ENCODE results near the gene GPR132.
"Not testable (repeated sequence)": the region's sequence is repeated elsewhere in the genome, so short reads cannot be mapped to it uniquely, and the experiment has no call there.

GPR132 gene

DNA sequence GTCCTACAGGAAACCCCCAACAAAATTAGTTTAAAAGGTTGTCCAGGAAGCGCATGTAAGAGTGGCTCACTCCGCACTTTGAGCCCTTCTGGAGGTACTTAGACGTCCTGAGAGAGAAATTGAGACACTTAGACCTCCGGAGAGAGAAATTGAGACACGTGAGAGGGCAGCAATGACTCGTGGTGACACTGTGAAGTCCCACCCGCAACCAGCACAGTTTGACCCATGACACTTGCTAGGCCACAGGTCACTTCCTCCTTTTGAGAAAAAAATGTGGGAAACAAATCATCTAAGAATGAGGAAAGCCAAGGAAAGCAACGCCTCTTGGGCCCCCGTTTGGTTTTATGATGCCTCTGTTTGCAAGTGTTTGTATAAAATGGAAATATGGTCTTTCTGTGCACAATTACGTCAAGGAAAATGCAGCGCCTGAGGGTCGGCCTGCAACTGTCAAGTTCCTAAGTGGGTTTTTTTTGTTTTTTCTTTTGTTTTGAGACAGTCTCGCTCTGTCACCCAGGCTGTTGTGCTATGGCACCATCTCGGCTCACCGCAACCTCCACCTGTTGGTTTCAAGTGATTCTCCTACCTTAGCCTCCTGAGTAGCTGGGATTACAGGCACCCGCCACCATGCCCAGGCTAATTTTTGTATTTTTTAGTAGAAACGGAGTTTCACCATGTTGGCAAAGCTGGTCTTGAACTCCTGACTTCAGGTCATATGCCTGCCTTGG lies 30.8 kb downstream of the GPR132 start:
- Histone ChIP-seq H3K4me3 (ENCODE audit: low read depth, low read length) (no peak overlapping the region), H3K36me3 (ENCODE audit: insufficient read depth, low read length) (no peaks in the 10 kb centered on the region), H3K27me3 (ENCODE audit: insufficient read depth, low read length) (no peaks in the 10 kb centered on the region), H2AFZ (ENCODE audit: low read length, unreplicated experiment) (no peak overlapping the region), H3K79me2 (ENCODE audit: control insufficient read depth, insufficient read depth, low read length, unreplicated experiment) (no peaks in the 10 kb centered on the region), H3K27ac (ENCODE audit: low read depth, low read length) (no peak overlapping the region), H3K4me1 (ENCODE audit: control insufficient read depth, insufficient read depth, low read length, unreplicated experiment) (no peaks in the 10 kb centered on the region)

- H3K36me3 ChIP-seq (ENCODE audit: insufficient read depth, low read length); H3K27me3 ChIP-seq (ENCODE audit: insufficient read depth, low read length); H3K79me2 ChIP-seq (ENCODE audit: control insufficient read depth, insufficient read depth, low read length, unreplicated experiment); H3K27ac ChIP-seq (ENCODE audit: low read depth, low read length); H3K4me1 ChIP-seq (ENCODE audit: control insufficient read depth, insufficient read depth, low read length, unreplicated experiment): not testable (repeated sequence)
- peak overlapping the region; percentile 72 for H2AFZ ChIP-seq (ENCODE audit: low read length, unreplicated experiment)
- H3K4me3 ChIP-seq (ENCODE audit: low read depth, low read length): peak overlapping the region; percentile 67
These were observed 31.8 kb downstream of the GPR132 start for GRCh38 chr14:105033412-105033900.

DNA sequence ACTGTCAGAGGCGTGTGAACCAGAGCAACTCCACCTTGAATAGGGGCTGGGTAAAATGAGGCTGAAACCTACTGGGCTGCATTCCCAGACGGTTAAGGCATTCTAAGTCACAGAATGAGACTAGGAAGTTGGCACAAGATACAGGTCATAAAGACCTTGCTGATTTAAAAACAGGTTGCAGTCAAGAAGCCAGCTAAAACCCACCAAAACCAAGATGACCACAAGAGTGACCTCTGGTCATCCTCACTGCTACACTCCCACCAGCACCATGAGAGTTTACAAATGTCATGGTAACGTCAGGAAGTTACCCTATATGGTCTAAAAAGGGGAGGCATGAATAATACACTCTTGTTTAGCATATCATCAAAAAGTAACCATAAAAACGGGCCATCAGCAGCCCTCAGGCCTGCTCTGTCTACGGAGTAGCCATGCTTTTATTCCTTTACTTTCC lies 32.8 kb downstream of the GPR132 start:
- H2AFZ ChIP-seq (ENCODE audit: low read length, unreplicated experiment); H3K4me1 ChIP-seq (ENCODE audit: control insufficient read depth, insufficient read depth, low read length, unreplicated experiment); H3K4me3 ChIP-seq (ENCODE audit: low read depth, low read length); H3K27me3 ChIP-seq (ENCODE audit: insufficient read depth, low read length); H3K36me3 ChIP-seq (ENCODE audit: insufficient read depth, low read length); H3K27ac ChIP-seq (ENCODE audit: low read depth, low read length); H3K79me2 ChIP-seq (ENCODE audit: control insufficient read depth, insufficient read depth, low read length, unreplicated experiment): not testable (repeated sequence)

DNA sequence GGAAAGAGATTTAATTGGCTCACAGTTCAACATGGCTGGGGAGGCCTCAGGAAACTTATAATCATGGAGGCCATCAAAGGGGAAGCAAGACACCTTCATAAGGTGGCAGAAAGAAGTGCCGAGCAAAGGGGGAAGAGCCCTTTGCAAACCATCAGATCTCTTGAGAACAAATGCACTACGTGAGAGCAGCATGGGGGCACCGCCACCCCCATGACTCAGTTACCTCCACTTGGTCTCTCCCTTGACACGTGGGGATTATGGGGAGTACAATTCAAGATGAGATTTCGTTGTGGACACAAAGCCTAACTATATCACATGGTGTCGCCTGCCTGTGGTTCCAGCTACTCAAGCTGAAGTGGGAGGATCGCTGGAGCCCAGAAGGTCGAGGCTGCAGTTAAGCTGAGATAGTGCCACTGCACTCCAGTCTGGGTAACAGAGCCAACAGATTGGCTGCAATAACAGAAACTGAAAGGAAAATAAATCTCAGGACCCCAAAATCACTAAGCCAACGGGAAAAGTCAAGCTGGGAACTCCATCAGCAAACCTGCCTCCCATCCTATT lies 34.3 kb downstream of the GPR132 start:
- H3K27me3 ChIP-seq (ENCODE audit: insufficient read depth, low read length): no peaks in the 10 kb centered on the region
- H3K27ac ChIP-seq (ENCODE audit: low read depth, low read length): no peak overlapping the region
- H3K4me1 ChIP-seq (ENCODE audit: control insufficient read depth, insufficient read depth, low read length, unreplicated experiment): peaks cover 9% of the 10 kb centered on the region
- H3K79me2 ChIP-seq (ENCODE audit: control insufficient read depth, insufficient read depth, low read length, unreplicated experiment): no peaks in the 10 kb centered on the region
- no peak overlapping the region for H3K4me3 ChIP-seq (ENCODE audit: low read depth, low read length)
- no peak overlapping the region for H2AFZ ChIP-seq (ENCODE audit: low read length, unreplicated experiment)
- no peaks in the 10 kb centered on the region for H3K36me3 ChIP-seq (ENCODE audit: insufficient read depth, low read length)

DNA sequence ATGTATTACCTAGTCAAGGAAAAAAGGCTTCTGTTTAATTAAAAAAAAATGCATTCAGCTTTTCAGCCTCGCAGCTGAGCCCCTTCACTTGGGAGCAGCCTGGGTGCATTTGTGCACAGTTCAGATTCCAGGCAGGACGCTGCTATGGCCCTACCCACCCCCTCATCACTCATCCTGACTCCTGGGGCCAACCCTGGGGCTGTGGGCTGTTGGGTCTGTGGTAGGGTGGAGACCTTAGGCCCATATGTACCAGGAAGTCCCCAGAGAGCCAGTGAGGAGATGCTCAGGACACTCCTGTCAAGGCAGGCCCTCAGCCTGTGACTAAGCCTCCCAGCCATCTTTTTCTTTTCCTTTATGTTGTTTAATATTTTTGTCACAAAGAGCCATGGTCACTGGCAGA lies 35.0 kb downstream of the GPR132 start:
- Histone ChIP-seq H3K79me2 (ENCODE audit: control insufficient read depth, insufficient read depth, low read length, unreplicated experiment) (no peaks in the 10 kb centered on the region), H3K4me1 (ENCODE audit: control insufficient read depth, insufficient read depth, low read length, unreplicated experiment) (peaks cover 16% of the 10 kb centered on the region), H3K36me3 (ENCODE audit: insufficient read depth, low read length) (no peaks in the 10 kb centered on the region), H2AFZ (ENCODE audit: low read length, unreplicated experiment) (no peak overlapping the region), H3K27me3 (ENCODE audit: insufficient read depth, low read length) (no peaks in the 10 kb centered on the region), H3K4me3 (ENCODE audit: low read depth, low read length) (no peak overlapping the region), H3K27ac (ENCODE audit: low read depth, low read length) (no peak overlapping the region)

- Histone ChIP-seq H3K79me2 (ENCODE audit: control insufficient read depth, insufficient read depth, low read length, unreplicated experiment) (no peaks in the 10 kb centered on the region), H3K4me1 (ENCODE audit: control insufficient read depth, insufficient read depth, low read length, unreplicated experiment) (peaks cover 19% of the 10 kb centered on the region), H3K4me3 (ENCODE audit: low read depth, low read length) (no peak overlapping the region), H3K36me3 (ENCODE audit: insufficient read depth, low read length) (no peaks in the 10 kb centered on the region), H2AFZ (ENCODE audit: low read length, unreplicated experiment) (no peak overlapping the region), H3K27me3 (ENCODE audit: insufficient read depth, low read length) (no peaks in the 10 kb centered on the region), H3K27ac (ENCODE audit: low read depth, low read length) (no peak overlapping the region)
These were observed 35.8 kb downstream of the GPR132 start for GRCh38 chr14:105029402-105029801.

DNA sequence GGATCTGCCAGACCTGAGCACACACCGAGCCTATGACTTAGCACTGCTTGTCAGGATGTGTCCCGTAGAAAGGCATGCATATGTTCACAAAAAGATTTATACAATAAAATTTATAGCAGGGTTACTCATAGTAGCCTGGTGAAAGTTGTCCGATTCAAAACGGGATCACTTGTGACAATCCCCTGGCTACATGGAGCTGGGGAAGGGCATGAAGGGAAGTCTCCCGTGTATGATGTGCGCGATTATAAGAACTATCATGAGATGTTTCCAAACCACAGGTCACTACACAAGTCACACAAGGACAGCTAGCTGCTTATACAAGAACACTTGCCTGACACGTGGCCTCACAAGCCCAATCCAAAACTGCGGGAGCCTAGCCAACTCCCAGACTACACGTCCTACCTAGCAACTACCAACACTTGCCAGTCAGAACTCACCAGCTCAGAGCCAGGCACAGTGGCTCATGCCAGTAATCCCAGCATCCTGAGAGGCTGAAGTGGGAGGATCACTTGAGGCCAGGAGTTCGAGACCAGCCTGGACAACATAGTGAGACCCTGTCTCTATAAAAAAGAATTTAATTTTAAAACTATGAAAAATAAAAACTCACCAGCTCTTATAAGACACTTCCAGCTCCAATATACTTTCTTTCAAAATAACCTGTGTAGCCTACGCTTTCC lies 36.8 kb downstream of the GPR132 start:
- Histone ChIP-seq H2AFZ (ENCODE audit: low read length, unreplicated experiment) (no peak overlapping the region), H3K27me3 (ENCODE audit: insufficient read depth, low read length) (no peaks in the 10 kb centered on the region), H3K4me3 (ENCODE audit: low read depth, low read length) (no peak overlapping the region), H3K4me1 (ENCODE audit: control insufficient read depth, insufficient read depth, low read length, unreplicated experiment) (peaks cover 29% of the 10 kb centered on the region), H3K79me2 (ENCODE audit: control insufficient read depth, insufficient read depth, low read length, unreplicated experiment) (no peaks in the 10 kb centered on the region), H3K36me3 (ENCODE audit: insufficient read depth, low read length) (no peaks in the 10 kb centered on the region), H3K27ac (ENCODE audit: low read depth, low read length) (peak overlapping the region; percentile 49)

GRCh38 chr14:105027718-105028117 lies 37.5 kb downstream of the GPR132 start:
- peaks cover 35% of the 10 kb centered on the region for H3K4me1 ChIP-seq (ENCODE audit: control insufficient read depth, insufficient read depth, low read length, unreplicated experiment)
- not testable (repeated sequence) for H2AFZ ChIP-seq (ENCODE audit: low read length, unreplicated experiment); H3K4me3 ChIP-seq (ENCODE audit: low read depth, low read length); H3K79me2 ChIP-seq (ENCODE audit: control insufficient read depth, insufficient read depth, low read length, unreplicated experiment); H3K36me3 ChIP-seq (ENCODE audit: insufficient read depth, low read length); H3K27me3 ChIP-seq (ENCODE audit: insufficient read depth, low read length)
- peak overlapping the region; percentile 49 for H3K27ac ChIP-seq (ENCODE audit: low read depth, low read length)

GRCh38 chr14:105026802-105027563 lies 38.2 kb downstream of the GPR132 start:
- peaks cover 7% of the 10 kb centered on the region for H3K79me2 ChIP-seq (ENCODE audit: control insufficient read depth, insufficient read depth, low read length, unreplicated experiment)
- no peaks in the 10 kb centered on the region for H3K27me3 ChIP-seq (ENCODE audit: insufficient read depth, low read length)
- no peak overlapping the region for H2AFZ ChIP-seq (ENCODE audit: low read length, unreplicated experiment)
- no peak overlapping the region for H3K4me3 ChIP-seq (ENCODE audit: low read depth, low read length)
- peaks cover 43% of the 10 kb centered on the region for H3K4me1 ChIP-seq (ENCODE audit: control insufficient read depth, insufficient read depth, low read length, unreplicated experiment)
- no peaks in the 10 kb centered on the region for H3K36me3 ChIP-seq (ENCODE audit: insufficient read depth, low read length)
- H3K27ac ChIP-seq (ENCODE audit: low read depth, low read length): peak overlapping the region; percentile 24

DNA sequence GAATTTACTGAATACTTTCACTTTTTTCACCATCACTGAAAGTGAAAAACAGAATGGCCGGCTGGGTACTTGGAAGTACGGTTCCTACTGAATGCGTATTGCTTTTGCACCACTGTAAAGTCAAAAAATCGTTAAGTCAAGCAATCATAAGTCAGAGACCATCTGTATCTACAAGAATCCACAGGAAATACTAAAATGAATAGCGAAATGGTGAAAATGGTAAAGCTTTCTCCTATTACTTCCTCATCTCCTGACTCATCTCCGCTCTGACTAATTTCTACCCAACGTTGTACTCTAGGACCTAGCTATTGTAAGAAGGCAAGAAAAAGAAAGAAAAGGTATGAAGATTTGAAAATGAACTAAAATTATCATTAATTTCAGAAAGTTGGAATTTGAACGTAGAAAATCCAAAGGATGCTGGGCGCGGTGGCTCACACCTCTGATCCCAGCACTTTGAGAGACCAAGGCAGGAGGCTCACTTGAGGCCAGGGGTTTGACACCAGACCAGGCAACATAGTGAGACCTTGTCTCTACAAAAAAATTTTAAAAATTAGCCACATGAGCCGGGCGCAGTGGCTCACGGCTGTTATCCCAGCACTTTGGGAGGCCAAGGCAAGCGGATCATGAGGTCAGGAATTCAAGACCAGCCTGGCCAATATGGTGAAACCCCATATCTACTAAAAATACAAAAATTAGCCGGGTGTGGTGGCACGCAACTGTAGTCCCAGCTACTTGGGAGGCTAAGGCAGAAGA lies 39.0 kb downstream of the GPR132 start:
- peaks cover 43% of the 10 kb centered on the region for H3K4me1 ChIP-seq (ENCODE audit: control insufficient read depth, insufficient read depth, low read length, unreplicated experiment)
- H2AFZ ChIP-seq (ENCODE audit: low read length, unreplicated experiment): no peak overlapping the region
- peak overlapping the region; percentile 99 for H3K27ac ChIP-seq (ENCODE audit: low read depth, low read length)
- H3K27me3 ChIP-seq (ENCODE audit: insufficient read depth, low read length): no peaks in the 10 kb centered on the region
- peaks cover 14% of the 10 kb centered on the region for H3K79me2 ChIP-seq (ENCODE audit: control insufficient read depth, insufficient read depth, low read length, unreplicated experiment)
- H3K4me3 ChIP-seq (ENCODE audit: low read depth, low read length): no peak overlapping the region
- no peaks in the 10 kb centered on the region for H3K36me3 ChIP-seq (ENCODE audit: insufficient read depth, low read length)

Measured in ACC112 (cell line).